Urinary bladder (tissue), 4 donors: ENCODE data around the gene ELMOD1. TPM values are rescaled to one million over a fixed set of nuclear protein-coding genes. Genes with fewer than 3 reads are reported as not detected.
"Not testable (repeated sequence)": the region's sequence is repeated elsewhere in the genome, so short reads cannot be mapped to it uniquely, and the experiment has no call there.

Source experiments
- DNase-seq: peaks from one replicate; pipeline ENCODE4 v3.0.0-alpha.2; 2015; ENCODE audit errors: extremely low spot score
- H3K27ac ChIP-seq: one replicate; pipeline ENCODE4 v1.5.1; 2013; ENCODE audit warnings: low read depth, mild to moderate bottlenecking, moderate library complexity
- H3K36me3 ChIP-seq: one replicate; pipeline ENCODE4 v1.6.1; 2013; ENCODE audit warnings: mild to moderate bottlenecking, moderate library complexity; ENCODE audit not compliant: insufficient read depth
- H3K4me1 ChIP-seq: one replicate; pipeline ENCODE4 v1.6.1; 2013; ENCODE audit warnings: mild to moderate bottlenecking, moderate library complexity; ENCODE audit not compliant: insufficient read depth
- H3K4me3 ChIP-seq: one replicate; pipeline ENCODE4 v1.5.1; 2013; ENCODE audit warnings: low read depth, low read length
- WGBS: extraction: QIAGEN DNeasy Blood & Tissue Kit; methylation state at CpG from one replicate; pipeline ENCODE4 v1.1.7; 2013; 5-methylcytosine and 5-hydroxymethylcytosine counted together
- polyA plus RNA-seq: library from polyadenylated mRNA; stranded (reverse); fragments of 200-250 nt; gene quantifications from one replicate; pipeline ENCODE4 v1.2.3, GENCODE V29; 2013
- total RNA-seq: library from RNA; depleted of rRNA; stranded (reverse); fragments of >200 nt; gene quantifications from one replicate; pipeline ENCODE4 v1.2.3, GENCODE V29; 2014
- donor health status: healthy with polysubstance abuse.
- donor health status: healthy.

ELMOD1 gene
- total and polyA plus RNA-seq, 2 donors = 0.14 to 1.6 TPM

GRCh38 chr11:107567739-107568335 lies 23.1 kb upstream of the ELMOD1 start:
- no peak overlapping the region for H3K27ac ChIP-seq
- WGBS = 56% methylated on average over 5 of the region's 5 CpGs
- no peak overlapping the region for H3K4me3 ChIP-seq
- no peak for DNase-seq
- H3K4me1 ChIP-seq = no peaks in the 10 kb centered on the region
- no peaks in the 10 kb centered on the region for H3K36me3 ChIP-seq

DNA sequence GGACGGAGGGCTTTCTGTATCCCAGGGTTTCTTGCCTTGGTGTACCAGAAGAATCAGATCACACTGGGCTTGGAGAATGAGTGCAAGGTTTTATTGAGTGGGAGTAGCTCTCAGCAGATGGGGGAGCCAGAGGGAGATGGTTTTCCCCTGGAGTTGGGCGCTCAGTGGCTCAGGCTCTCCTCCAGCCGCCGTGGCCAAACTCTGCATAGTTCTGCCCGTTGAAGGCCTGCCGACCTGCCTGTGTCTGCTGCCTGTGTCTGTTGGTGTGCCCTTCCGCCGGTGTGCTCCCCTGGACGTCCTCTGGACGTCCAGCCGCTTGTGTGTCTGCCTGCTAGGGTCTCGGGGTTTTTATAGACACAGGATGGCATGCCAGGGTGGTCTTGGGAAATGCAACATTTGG lies 20.9 kb upstream of the ELMOD1 start:
- DNase-seq = no peak
- 85% methylated on average over 12 of the region's 12 CpGs for WGBS
- no peaks in the 10 kb centered on the region for H3K36me3 ChIP-seq
- H3K4me1 ChIP-seq = no peaks in the 10 kb centered on the region
- H3K27ac ChIP-seq = no peak overlapping the region
- H3K4me3 ChIP-seq = no peak overlapping the region

DNA sequence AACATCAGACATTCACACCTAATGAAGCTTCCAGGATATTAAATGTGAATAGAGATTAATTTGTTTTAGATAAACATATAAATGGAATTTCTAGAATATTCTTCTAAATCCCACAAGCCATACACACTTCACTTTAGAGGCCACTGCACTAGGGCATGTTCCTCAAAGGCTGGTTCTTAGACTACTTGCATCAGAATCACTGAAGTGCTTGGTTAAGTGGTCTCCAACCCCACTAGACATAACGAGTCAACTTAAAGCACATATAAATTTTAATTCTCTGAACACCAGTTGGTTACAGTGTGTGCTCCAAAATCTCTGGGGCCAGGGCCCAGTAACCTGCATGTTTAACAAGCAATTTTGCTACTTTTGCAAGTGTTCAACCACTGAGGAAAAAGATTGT lies 17.5 kb upstream of the ELMOD1 start:
- Histone ChIP-seq H3K4me1 (no peaks in the 10 kb centered on the region), H3K36me3 (no peaks in the 10 kb centered on the region), H3K4me3 (no peak overlapping the region), H3K27ac (no peak overlapping the region)
- WGBS = 55% methylated on average over 1 of the region's 1 CpG
- DNase-seq = no peak

DNA sequence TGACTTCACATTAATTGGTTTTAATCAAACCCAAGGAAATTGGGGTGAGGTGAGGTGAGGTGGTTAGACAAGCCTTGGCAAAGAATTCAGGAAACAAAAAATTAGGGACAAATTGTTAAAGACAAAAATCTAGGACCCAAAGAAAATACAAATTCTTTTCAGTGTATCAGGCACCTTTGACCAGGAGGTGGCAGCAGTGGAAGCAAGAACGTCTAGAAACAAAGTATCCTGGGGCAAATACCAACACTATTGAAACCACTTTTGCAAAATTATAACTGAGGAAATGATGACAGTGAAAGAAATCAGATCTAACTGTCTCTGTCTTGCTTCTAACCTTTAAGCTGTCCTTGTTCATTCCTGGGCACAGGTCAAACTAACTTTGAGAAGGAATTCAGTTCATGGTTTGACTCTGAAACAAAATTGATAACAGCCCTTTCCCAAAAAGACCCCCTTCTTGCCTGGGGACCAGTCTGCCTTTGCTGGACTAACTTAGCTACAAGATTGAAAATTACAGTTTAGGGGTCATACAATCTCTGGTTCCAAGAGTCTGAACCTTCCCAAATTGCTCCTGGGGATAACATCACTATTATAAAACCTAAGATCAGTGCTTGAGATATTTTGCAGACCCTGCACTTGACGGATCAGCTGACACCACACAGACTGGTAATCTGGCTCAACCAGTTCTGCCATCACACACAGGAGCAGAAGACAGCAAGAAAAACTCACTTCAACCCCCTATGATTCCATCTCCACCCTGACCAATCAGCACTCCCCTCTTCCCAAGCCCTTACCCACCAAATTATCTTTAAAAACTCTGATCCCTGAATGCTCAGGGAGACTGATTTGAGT lies 14.2 kb upstream of the ELMOD1 start:
- H3K36me3 ChIP-seq, H3K4me3 ChIP-seq, DNase-seq, H3K4me1 ChIP-seq, H3K27ac ChIP-seq: not testable (repeated sequence)
- 19% methylated on average over 2 of the region's 2 CpGs for WGBS

DNA sequence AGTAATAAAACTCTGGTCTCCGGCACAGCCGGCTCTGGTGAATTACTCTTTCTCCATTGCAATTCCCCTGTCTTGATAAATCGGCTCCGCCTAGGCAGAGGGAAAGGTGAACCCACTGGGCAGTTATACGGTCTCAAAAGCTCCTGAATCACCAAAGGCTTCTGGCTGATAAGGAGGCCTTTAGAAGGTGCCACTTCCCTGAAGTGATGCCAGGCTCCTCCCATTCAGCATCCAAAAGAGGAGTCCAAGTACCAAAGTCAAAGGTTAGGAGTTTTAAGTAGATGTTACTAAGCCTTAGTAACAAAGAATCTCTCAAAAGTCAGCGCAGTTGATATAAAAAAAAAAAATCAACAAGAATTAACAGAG lies 13.6 kb upstream of the ELMOD1 start:
- no peak for DNase-seq
- H3K4me3 ChIP-seq = no peak overlapping the region
- H3K36me3 ChIP-seq = no peaks in the 10 kb centered on the region
- no peaks in the 10 kb centered on the region for H3K4me1 ChIP-seq
- no peak overlapping the region for H3K27ac ChIP-seq
- WGBS = 55% methylated on average over 6 of the region's 6 CpGs

- WGBS = over 99% methylated on average over 2 of the region's 2 CpGs
- not testable (repeated sequence) for H3K36me3 ChIP-seq, H3K27ac ChIP-seq, H3K4me1 ChIP-seq, DNase-seq, H3K4me3 ChIP-seq
Observed at GRCh38 chr11:107579169-107579568, 11.8 kb upstream of the ELMOD1 start.

- no peak for DNase-seq
- H3K27ac ChIP-seq = no peak overlapping the region
- 42% methylated on average over 3 of the region's 3 CpGs for WGBS
- no peak overlapping the region for H3K4me3 ChIP-seq
- H3K36me3 ChIP-seq = no peaks in the 10 kb centered on the region
- H3K4me1 ChIP-seq = no peaks in the 10 kb centered on the region
Observed at GRCh38 chr11:107581147-107581546, 9.8 kb upstream of the ELMOD1 start.

- no peak for DNase-seq
- no peak overlapping the region for H3K27ac ChIP-seq
- H3K4me3 ChIP-seq = no peak overlapping the region
- H3K4me1 ChIP-seq = no peaks in the 10 kb centered on the region
- no peaks in the 10 kb centered on the region for H3K36me3 ChIP-seq
- WGBS = 41% methylated on average over 3 of the region's 3 CpGs
Observed at GRCh38 chr11:107583629-107584195, 7.2 kb upstream of the ELMOD1 start.

DNA sequence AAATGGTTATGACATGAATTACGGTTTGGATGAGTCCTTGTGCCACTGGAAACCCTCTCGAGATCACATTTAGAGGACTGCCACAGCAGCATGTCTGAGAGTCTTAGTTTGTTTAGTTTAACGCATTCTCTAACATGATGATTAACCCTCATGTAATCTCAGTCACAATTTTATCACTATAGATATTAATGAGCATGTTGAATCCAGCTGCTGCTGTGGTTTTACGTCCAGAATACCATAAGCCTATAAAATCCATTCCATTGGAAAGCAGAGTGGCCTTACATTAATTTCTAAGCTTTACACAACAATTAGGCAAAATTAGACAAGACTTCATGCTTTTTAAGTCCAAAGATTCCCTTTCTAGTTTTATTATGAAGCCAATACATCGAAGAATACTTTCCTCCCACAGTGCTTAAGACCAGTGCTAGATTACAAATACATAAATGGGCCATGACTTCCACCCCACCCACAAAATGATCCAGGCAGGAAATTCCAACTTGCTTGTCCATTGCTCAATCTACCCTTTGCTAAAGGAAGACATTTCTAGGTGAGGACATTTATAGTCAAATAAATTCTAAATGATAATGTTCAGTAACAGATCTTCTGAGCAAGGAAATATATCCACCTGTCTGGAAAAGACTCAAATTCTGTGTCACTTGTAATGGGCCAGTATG lies 3.5 kb upstream of the ELMOD1 start:
- 37% methylated on average over 5 of the region's 5 CpGs for WGBS
- no peak for DNase-seq
- H3K4me3 ChIP-seq = no peak overlapping the region
- no peak overlapping the region for H3K27ac ChIP-seq
- no peaks in the 10 kb centered on the region for H3K4me1 ChIP-seq
- no peaks in the 10 kb centered on the region for H3K36me3 ChIP-seq

- no peak overlapping the region for H3K27ac ChIP-seq
Observed at GRCh38 chr11:107591378-107592230, 657 bp downstream of the ELMOD1 start.

GRCh38 chr11:107592231-107592590 lies 1.3 kb downstream of the ELMOD1 start:
- DNase-seq = no peak
- WGBS = 8% methylated on average over 6 of the region's 6 CpGs

More at GRCh38 chr11:107591378-107592230, 657 bp downstream of the ELMOD1 start:
- DNase-seq = no peak
- H3K4me3 ChIP-seq = peak overlapping the region; percentile 57
- no peaks in the 10 kb centered on the region for H3K36me3 ChIP-seq
- no peaks in the 10 kb centered on the region for H3K4me1 ChIP-seq
- under 1% methylated on average over 49 of the region's 49 CpGs for WGBS

GRCh38 chr11:107592813-107593212 lies 1.9 kb downstream of the ELMOD1 start:
- H3K4me1 ChIP-seq = no peaks in the 10 kb centered on the region
- no peak overlapping the region for H3K27ac ChIP-seq
- no peak for DNase-seq
- H3K4me3 ChIP-seq = no peak overlapping the region
- 13% methylated on average over 5 of the region's 5 CpGs for WGBS
- H3K36me3 ChIP-seq = no peaks in the 10 kb centered on the region

More at GRCh38 chr11:107592231-107592590, 1.3 kb downstream of the ELMOD1 start:
- no peaks in the 10 kb centered on the region for H3K36me3 ChIP-seq
- H3K4me1 ChIP-seq = no peaks in the 10 kb centered on the region
- no peak overlapping the region for H3K27ac ChIP-seq
- H3K4me3 ChIP-seq = peak overlapping the region; percentile 57

DNA sequence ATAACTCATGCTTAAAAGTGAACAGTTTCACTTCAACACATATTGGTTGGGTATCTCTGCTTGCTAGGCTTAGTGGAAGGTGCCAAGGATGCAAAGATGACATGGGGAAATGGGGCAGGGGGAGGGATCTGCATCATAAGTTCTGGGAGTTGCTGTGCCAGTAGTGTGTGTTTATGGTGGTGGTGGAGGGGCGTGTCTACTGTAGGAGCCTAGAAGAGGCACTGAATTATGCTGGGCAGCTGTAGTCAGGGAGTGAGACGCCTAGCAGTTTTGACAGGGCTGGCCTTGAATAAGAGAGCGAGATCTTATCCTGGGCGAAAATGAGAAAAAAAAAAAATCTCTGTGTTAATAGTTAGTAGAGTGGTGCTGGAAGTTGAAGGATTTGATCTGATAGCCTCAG lies 3.0 kb downstream of the ELMOD1 start:
- no peak overlapping the region for H3K27ac ChIP-seq
- 32% methylated on average over 4 of the region's 4 CpGs for WGBS
- no peaks in the 10 kb centered on the region for H3K36me3 ChIP-seq
- no peaks in the 10 kb centered on the region for H3K4me1 ChIP-seq
- H3K4me3 ChIP-seq = no peak overlapping the region
- no peak for DNase-seq
